ENCODE data around the gene CD101.

CD101 gene

GRCh38 chr1:116987256-116987555, 14.4 kb upstream of the CD101 start:
- DNase-seq, result peak; percentile 58

GRCh38 chr1:116988248-116988647, 13.3 kb upstream of the CD101 start:
- DNase-seq, result no peak

- DNase-seq, result no peak
Observed at GRCh38 chr1:116988908-116989307, 12.7 kb upstream of the CD101 start.

- DNase-seq, result no peak
Observed at GRCh38 chr1:116989835-116990234, 11.7 kb upstream of the CD101 start.

- DNase-seq, result peak; percentile 74
Observed at GRCh38 chr1:116990612-116991151, 10.9 kb upstream of the CD101 start.

GRCh38 chr1:116991171-116991845, 10.3 kb upstream of the CD101 start:
- no peak for DNase-seq

GRCh38 chr1:116991918-116992317, 9.6 kb upstream of the CD101 start:
- DNase-seq, result no peak

GRCh38 chr1:116993286-116993685, 8.3 kb upstream of the CD101 start:
- DNase-seq, result no peak

GRCh38 chr1:116994411-116994810, 7.1 kb upstream of the CD101 start:
- no peak for DNase-seq

- DNase-seq, result no peak
Observed at GRCh38 chr1:116997066-116997465, 4.5 kb upstream of the CD101 start.

- no peak for DNase-seq
Observed at GRCh38 chr1:116997636-116998035, 3.9 kb upstream of the CD101 start.

GRCh38 chr1:116999596-116999995, 2.0 kb upstream of the CD101 start:
- DNase-seq, result no peak

GRCh38 chr1:117000142-117000541, 1.4 kb upstream of the CD101 start:
- DNase-seq, result no peak

GRCh38 chr1:117003223-117003875, 1.8 kb downstream of the CD101 start:
- peak; percentile 91 for DNase-seq

- no peak for DNase-seq
Observed at GRCh38 chr1:117007719-117008013, 6.1 kb downstream of the CD101 start.

- peak; percentile 35 for DNase-seq
Observed at GRCh38 chr1:117008656-117009055, 7.1 kb downstream of the CD101 start.

- peak; percentile 66 for DNase-seq
Observed at GRCh38 chr1:117009132-117009531, 7.6 kb downstream of the CD101 start.

- DNase-seq, result no peak
Observed at GRCh38 chr1:117010310-117010969, 8.9 kb downstream of the CD101 start.

GRCh38 chr1:117011334-117011733, 9.8 kb downstream of the CD101 start:
- no peak for DNase-seq

GRCh38 chr1:117013309-117013858, 11.8 kb downstream of the CD101 start:
- no peak for DNase-seq

GRCh38 chr1:117014209-117014608, 12.6 kb downstream of the CD101 start:
- DNase-seq, result no peak

GRCh38 chr1:117015724-117016123, 14.2 kb downstream of the CD101 start:
- no peak for DNase-seq

GRCh38 chr1:117017062-117017461, 15.5 kb downstream of the CD101 start:
- DNase-seq, result no peak

GRCh38 chr1:117017648-117018047, 16.1 kb downstream of the CD101 start:
- no peak for DNase-seq

Measured in OCI-M1 (cell line).